HEK293 (cell line): ENCODE measurements around the gene NUDT3.

Source experiments
- GFI1B ChIP-seq: fragments of 450-650 bp; formaldehyde crosslinking; IDR thresholded peaks from 2 replicates; pipeline ENCODE4 v1.5.1; 2016; ENCODE audit warnings: missing biosample characterization, missing genetic modification characterization
- ZBTB1 ChIP-seq: fragments of 450-650 bp; formaldehyde crosslinking; IDR thresholded peaks from 2 replicates; pipeline ENCODE4 v1.5.1; 2016; ENCODE audit warnings: missing biosample characterization, missing genetic modification characterization
- ZEB2 ChIP-seq: fragments of 450-650 bp; formaldehyde crosslinking; IDR thresholded peaks from 2 replicates; pipeline ENCODE4 v1.5.1; 2016; ENCODE audit warnings: missing biosample characterization, missing genetic modification characterization
- ZNF175 ChIP-seq: fragments of 450-650 bp; formaldehyde crosslinking; IDR thresholded peaks from 2 replicates; pipeline ENCODE4 v1.5.1; 2016; ENCODE audit warnings: missing biosample characterization, missing genetic modification characterization
- ZNF239 ChIP-seq: fragments of 450-650 bp; formaldehyde crosslinking; IDR thresholded peaks from 2 replicates; pipeline ENCODE4 v1.5.1; 2016; ENCODE audit warnings: missing biosample characterization, missing genetic modification characterization
- ZNF677 ChIP-seq: fragments of 450-650 bp; IDR thresholded peaks from 2 replicates; pipeline ENCODE4 v1.5.0; 2018; ENCODE audit warnings: missing biosample characterization, mild to moderate bottlenecking, missing genetic modification characterization, moderate library complexity
- TF ChIP-seq, protein P1 (sequence below): fragments of 450-650 bp; formaldehyde crosslinking; IDR thresholded peaks from 2 replicates; pipeline ENCODE4 v1.5.1; 2016; ENCODE audit warnings: missing biosample characterization, missing genetic modification characterization
- TF ChIP-seq, protein P2 (sequence below): fragments of 450-650 bp; formaldehyde crosslinking; IDR thresholded peaks from 2 replicates; pipeline ENCODE4 v1.5.1; 2016; ENCODE audit warnings: missing biosample characterization, missing genetic modification characterization, low read depth

DNA sequence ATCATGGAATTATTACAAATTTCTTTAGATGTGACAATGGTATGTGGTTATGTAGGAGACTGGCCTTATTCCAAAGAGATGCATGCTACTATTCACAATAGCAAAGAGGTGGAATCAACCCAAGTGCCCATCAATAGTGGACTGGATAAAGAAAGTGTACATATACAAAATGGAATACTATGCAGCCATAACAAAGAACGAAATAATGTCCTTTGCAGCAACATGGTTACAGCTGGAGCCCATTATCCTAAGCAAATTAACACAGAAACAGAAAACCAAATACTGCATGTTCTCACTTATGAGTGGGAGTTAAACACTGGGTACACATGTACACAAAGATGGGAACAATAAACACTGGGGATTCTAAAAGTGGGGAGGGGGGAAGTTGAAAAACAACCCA, 69.7 kb downstream of the NUDT3 start:
- TF ChIP-seq ZNF677 (tag by site-specific recombination) (no peak), GFI1B (tag by site-specific recombination) (no peak), ZNF239 (tag by site-specific recombination) (no peak), ZNF175 (no peak), ZEB2 (no peak), ZBTB1 (tag by site-specific recombination) (no peak)
- TF ChIP-seq, protein P1, sequence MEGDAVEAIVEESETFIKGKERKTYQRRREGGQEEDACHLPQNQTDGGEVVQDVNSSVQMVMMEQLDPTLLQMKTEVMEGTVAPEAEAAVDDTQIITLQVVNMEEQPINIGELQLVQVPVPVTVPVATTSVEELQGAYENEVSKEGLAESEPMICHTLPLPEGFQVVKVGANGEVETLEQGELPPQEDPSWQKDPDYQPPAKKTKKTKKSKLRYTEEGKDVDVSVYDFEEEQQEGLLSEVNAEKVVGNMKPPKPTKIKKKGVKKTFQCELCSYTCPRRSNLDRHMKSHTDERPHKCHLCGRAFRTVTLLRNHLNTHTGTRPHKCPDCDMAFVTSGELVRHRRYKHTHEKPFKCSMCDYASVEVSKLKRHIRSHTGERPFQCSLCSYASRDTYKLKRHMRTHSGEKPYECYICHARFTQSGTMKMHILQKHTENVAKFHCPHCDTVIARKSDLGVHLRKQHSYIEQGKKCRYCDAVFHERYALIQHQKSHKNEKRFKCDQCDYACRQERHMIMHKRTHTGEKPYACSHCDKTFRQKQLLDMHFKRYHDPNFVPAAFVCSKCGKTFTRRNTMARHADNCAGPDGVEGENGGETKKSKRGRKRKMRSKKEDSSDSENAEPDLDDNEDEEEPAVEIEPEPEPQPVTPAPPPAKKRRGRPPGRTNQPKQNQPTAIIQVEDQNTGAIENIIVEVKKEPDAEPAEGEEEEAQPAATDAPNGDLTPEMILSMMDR (tag by site-specific recombination), result no peak
- TF ChIP-seq, protein P2, sequence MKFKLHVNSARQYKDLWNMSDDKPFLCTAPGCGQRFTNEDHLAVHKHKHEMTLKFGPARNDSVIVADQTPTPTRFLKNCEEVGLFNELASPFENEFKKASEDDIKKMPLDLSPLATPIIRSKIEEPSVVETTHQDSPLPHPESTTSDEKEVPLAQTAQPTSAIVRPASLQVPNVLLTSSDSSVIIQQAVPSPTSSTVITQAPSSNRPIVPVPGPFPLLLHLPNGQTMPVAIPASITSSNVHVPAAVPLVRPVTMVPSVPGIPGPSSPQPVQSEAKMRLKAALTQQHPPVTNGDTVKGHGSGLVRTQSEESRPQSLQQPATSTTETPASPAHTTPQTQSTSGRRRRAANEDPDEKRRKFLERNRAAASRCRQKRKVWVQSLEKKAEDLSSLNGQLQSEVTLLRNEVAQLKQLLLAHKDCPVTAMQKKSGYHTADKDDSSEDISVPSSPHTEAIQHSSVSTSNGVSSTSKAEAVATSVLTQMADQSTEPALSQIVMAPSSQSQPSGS (tag by site-specific recombination), result no peak
